NCI-H2029 treated with DMSO at 0.1 percent for 48 hours (cell line): ENCODE results near the gene IQUB.
A peak's percentile ranks its signal among the peaks of the same experiment; 100 is the strongest.
"Not testable (repeated sequence)": the region's sequence is repeated elsewhere in the genome, so short reads cannot be mapped to it uniquely, and the experiment has no call there.

Experiments
- DNase-seq: peaks from one replicate; lab custom pipeline; 2025; lab: John Stamatoyannopoulos, UW

The IQUB gene

GRCh38 chr7:123539871-123540270, 5.5 kb upstream of the IQUB start:
- DNase-seq: no peak

GRCh38 chr7:123538897-123539296, 4.5 kb upstream of the IQUB start:
- no peak for DNase-seq

GRCh38 chr7:123538189-123538714, 3.9 kb upstream of the IQUB start:
- no peak for DNase-seq

GRCh38 chr7:123537026-123537642, 2.7 kb upstream of the IQUB start:
- no peak for DNase-seq

- no peak for DNase-seq
Measured at GRCh38 chr7:123535517-123535916, 1.1 kb upstream of the IQUB start.

- no peak for DNase-seq
Measured at GRCh38 chr7:123533929-123534382, 439 bp downstream of the IQUB start.

GRCh38 chr7:123533553-123533917, 860 bp downstream of the IQUB start:
- no peak for DNase-seq

- DNase-seq: not testable (repeated sequence)
Measured at GRCh38 chr7:123532788-123533552, 1.4 kb downstream of the IQUB start.

- not testable (repeated sequence) for DNase-seq
Measured at GRCh38 chr7:123532343-123532742, 2.1 kb downstream of the IQUB start.

- DNase-seq: not testable (repeated sequence)
Measured at GRCh38 chr7:123530035-123530591, 4.3 kb downstream of the IQUB start.

- DNase-seq: peak; percentile 17
Measured at GRCh38 chr7:123528265-123528664, 6.1 kb downstream of the IQUB start.

- not testable (repeated sequence) for DNase-seq
Measured at GRCh38 chr7:123527712-123528225, 6.6 kb downstream of the IQUB start.

GRCh38 chr7:123526533-123526932, 7.9 kb downstream of the IQUB start:
- not testable (repeated sequence) for DNase-seq

- DNase-seq: no peak
Measured at GRCh38 chr7:123522066-123522465, 12.3 kb downstream of the IQUB start.

GRCh38 chr7:123505221-123505620, 29.2 kb downstream of the IQUB start:
- DNase-seq: no peak

- DNase-seq: no peak
Measured at GRCh38 chr7:123502201-123502600, 32.2 kb downstream of the IQUB start.

- no peak for DNase-seq
Measured at GRCh38 chr7:123500878-123501489, 33.4 kb downstream of the IQUB start.

GRCh38 chr7:123499211-123499970, 35.0 kb downstream of the IQUB start:
- DNase-seq: no peak

GRCh38 chr7:123498601-123499000, 35.8 kb downstream of the IQUB start:
- DNase-seq: no peak

- no peak for DNase-seq
Measured at GRCh38 chr7:123498031-123498430, 36.4 kb downstream of the IQUB start.

GRCh38 chr7:123494193-123494796, 40.1 kb downstream of the IQUB start:
- peak; percentile 31 for DNase-seq
